DND-41 (cell line): ENCODE results near the gene CFAP206.

Experiments used
- CTCF ChIP-seq: IDR thresholded peaks from 2 replicates; pipeline ENCODE4 v1.5.1; 2012; ENCODE audit warnings: borderline replicate concordance, low read length, moderate library complexity, mild to moderate bottlenecking; ENCODE audit not compliant: poor library complexity, severe bottlenecking; ENCODE audit errors: extremely low read depth
- EZH2 ChIP-seq: IDR thresholded peaks from 3 replicates; pipeline ENCODE4 v1.6.1; 2012; ENCODE audit warnings: borderline replicate concordance, low read depth, mild to moderate bottlenecking, moderate library complexity, low read length, inconsistent platforms; ENCODE audit not compliant: severe bottlenecking

DNA sequence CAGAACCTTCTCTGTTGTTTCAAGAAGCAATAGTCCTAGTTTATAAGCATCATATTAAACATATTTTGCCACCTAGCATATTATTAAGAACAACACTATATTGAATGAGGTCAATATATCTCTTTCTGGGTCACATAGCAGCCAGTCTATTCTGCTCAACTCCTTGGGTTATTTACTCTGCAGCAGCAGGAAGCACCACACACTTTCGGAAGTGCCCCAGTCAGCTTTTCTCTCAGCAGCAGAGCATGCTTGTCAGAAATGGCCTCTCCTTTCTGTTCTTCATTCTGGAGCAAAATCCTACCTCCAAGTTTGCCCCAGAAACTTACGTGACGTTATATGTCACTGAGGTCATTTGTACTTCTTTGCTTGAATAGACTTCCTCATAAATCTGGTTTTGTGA is 22.7 kb downstream of the CFAP206 start:
- TF ChIP-seq CTCF, result no peak
- TF ChIP-seq EZH2, result no peak
